GM19328 (cell line): ENCODE results near the gene ZNF333.

Source experiments
- ATAC-seq: cut with Tn5 transposase; IDR thresholded peaks from one replicate; pipeline ENCODE4 v1.9.1; 2021; ENCODE audit warnings: mild to moderate bottlenecking, moderate library complexity; ENCODE audit not compliant: unreplicated experiment

The ZNF333 gene

DNA sequence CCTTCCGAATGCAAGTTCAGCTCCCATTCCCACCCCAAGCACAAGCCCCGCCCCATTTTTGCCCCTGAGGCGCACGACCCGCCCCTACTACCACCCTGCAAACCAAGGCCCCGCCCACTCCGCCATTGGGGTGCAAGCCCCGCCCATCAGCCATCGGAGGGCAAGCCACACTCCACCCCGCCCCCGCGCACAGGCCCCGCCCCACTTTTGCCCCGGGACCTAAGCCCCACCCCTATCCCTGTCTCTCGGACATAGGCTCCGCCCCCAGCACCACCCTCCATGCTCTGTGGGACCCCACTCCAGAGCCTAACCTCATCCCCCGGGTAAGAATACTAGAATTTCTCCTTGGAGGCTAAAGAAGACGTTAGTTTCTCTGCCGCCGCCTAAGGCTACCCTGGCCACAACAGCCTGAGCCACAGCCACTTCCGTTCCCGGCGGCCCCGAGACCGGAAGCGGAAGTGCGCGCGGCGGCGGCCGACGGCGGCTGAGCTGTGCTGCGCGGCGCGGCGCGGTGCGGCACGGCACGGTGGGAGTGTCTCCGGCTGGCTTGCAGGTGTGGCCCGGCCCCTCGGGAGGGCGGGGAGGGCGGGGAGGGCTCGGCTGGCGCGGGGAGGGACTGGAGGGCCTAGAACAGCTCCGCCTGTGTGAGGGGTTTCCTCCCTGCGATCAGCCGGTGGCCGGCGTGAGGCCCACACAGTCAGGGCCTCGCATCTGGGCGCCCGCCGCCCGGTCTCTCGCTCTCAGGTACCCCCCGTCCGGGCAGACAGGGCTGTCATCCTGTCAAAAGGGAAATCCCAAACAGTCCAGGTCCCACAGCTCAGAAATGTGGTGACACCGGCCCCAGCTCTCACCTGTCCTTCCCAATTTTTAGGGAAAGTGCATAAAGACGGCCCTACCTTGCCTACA, at the start of gene ZNF333:
ZNF333 (plus strand) TSS at position 451 of the 906 bp plus-strand sequence. CDS start 3,444 bp downstream, outside the sequence.
- ATAC-seq: peak; percentile 85

DNA sequence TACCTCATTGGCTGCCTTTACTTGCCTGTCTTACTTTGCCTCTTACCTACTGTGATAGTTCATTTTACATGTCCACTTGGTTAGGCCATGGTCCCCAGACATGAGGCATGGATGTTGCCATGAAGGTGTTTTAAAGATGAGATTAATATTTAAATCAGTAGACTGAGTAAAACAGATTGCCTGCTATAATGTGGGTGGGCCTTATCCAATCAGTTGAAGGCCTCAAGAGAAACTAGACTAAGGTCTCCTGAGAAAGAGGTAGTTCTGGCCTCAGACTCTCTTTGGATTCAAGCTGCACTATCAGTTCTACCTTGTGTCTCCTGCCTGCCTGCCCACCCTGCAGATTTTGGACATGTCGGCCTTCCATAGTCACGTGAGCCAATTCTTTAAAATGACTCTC, 41.3 kb upstream of the ZNF333 start:
- no peak for ATAC-seq

DNA sequence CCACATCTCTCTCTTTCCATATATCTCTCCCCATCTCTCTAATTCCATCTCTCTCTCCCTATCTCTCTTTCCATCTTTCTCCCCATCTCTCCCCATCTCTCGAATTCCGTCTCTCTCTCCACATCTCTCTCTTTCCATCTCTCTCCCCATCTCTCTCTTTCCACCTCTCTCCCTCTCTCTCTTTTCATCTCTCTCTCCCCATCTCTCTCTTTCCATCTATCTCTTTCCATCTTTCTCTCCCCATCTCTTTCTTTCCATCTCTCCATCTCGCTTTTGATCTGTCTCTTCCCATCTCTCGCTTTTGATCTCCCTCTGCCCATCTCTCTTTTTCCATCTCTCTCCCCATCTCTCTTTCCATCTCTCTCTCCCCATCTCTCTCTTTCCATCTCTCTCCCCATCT, 40.8 kb upstream of the ZNF333 start:
- ATAC-seq: no peak

DNA sequence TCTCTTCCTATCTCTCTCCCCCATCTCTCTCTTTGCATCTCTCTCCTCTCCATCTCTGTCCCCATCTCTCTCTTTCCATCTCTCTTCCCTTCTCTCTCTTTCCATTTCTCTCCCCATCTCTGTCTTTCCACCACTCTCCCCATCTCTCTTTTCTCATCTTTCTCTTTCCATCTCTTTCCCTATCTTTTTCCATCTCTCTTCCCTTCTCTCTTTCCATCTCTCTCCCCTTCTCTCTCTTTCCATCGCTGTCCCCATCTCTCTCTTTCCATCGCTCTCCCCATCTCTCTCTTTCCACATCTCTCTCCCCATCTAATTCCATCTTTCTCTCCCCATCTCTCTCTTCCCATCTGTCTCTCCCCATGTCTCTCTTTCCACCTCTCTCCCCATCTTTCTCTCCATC, 39.7 kb upstream of the ZNF333 start:
- no peak for ATAC-seq

DNA sequence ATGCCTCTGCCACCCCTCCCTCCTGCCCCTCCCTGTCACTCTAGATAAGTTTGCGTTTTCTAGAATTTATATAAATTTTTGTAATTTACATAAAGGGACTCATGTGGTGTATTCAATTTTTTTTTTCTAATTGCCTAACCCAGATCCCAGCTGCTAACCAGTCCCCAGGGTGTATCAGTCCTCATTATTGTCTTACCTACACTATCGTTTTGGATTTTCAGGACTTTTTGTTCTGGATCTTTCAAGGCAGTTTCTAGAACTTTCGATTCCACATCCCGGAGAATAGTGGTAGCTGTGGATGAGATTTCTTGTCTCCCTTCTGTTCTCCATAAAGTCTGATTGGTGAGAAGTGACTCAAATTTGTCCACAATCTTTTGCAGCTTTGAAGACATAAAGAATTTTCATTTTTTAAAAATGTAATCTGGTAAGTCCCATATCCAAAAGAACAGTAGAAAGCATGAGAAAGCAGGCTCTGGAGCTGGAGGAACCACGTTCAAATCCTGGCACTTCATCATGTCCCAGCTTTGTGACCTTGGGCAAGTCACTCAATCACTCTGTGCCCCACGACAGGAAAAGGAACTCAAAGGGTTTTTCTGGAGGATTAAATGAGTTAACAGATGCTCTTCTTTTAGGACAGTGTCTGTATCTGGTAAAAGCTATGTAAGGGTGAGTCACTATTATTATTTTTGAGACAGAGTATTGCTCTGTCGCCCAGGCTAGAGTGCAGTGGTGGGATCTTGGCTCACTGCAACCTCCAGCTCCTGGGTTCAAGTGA, 34.9 kb upstream of the ZNF333 start:
- ATAC-seq: no peak

- no peak for ATAC-seq
Measured at GRCh38 chr19:14655726-14656125, 34.1 kb upstream of the ZNF333 start.

DNA sequence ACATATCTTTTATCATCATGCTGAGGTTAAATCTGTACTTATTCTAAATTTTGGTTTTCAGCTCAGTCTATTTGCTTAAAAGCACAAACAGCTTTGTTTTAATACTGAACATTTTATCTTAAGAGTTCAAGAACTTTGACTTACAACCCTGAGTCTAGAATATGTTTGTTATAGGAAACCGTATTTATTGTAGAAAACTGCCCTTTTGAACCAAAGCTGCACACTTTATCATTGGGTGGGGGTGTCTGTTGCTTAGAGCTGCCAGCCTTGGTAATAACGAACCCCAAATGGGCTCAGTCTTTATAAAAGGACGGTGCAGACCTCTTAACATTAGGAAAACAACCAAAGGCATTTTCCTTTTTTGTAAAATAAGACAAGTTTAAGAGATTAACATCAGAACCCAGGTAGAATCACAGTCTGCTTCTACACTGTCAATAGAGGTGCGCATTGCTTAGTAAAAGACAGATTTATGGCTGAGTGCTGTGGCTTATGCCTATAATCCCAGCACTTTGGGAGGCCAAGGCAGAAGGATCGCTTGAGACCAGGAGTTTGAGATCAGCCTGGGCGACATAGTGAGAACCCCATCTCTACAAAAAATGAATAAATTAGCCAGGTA, 29.9 kb upstream of the ZNF333 start:
- no peak for ATAC-seq

GRCh38 chr19:14661372-14661924, 28.4 kb upstream of the ZNF333 start:
- no peak for ATAC-seq

DNA sequence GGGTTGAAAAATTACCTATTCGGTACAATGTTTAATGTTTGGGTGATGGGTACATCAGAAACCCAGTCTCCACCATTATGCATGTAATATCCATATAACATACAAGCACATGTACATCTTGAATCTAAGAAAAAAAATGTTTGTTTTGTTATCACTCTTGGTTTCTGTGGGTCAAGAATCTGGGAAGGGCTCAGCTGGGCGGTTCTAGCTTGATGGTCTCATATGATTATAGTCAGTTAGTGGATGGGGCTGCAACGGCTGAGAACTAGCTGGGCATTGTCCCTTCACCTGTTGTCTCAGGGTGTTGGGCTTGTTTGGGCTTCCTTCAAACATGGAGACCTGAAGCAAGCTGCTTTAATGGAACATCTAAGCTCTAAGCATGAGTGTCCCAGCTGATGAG, 19.9 kb upstream of the ZNF333 start:
- ATAC-seq: no peak

DNA sequence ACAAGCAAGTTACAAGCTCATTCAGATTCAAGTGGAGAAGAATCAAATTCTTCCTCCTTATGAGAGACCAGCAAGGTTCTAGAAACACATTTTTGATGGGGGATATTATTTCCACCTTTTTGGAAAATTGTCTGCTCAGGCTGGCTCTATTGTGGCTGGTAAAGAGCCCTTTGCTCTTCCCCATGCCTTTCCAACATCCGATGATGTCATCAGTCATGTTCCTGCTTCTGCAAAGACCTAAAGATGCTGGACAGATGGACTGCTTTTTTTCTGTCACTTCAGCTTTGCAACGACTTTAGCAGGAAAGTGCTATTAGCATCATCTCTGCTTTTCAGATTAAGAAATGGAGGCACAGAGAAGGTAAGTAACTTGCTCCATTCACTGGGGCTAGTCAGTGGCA, 19.4 kb upstream of the ZNF333 start:
- no peak for ATAC-seq

GRCh38 chr19:14672188-14672872, 17.5 kb upstream of the ZNF333 start:
- ATAC-seq: no peak

- ATAC-seq: no peak
Measured at GRCh38 chr19:14673088-14673487, 16.8 kb upstream of the ZNF333 start.

GRCh38 chr19:14674764-14675163, 15.1 kb upstream of the ZNF333 start, which contains the start of gene ADGRE3:
Gene ADGRE3 (minus strand): TSS chr19:14674844. CDS start chr19:14674770, 74 bp downstream.
- no peak for ATAC-seq

- ATAC-seq: no peak
Measured at GRCh38 chr19:14676762-14677161, 13.1 kb upstream of the ZNF333 start.

DNA sequence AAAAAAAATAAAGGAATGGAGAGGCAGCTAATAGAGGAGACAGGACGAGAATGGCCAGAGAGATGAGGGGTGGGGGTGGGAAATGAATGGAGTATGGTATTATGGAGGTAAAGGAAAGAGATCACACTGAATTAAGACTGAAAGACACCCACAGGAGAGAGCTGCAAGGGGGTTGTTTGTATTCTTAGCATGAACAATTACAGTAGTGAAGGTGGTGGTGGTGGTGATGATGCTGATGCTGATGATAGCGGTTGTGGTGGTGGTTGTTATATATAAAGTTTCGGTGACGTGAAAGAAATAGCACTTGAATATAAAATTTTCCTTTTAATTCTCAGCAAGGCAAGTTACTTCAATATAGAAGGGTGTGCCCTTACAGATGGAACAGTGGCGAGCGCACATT, 12.4 kb upstream of the ZNF333 start:
- no peak for ATAC-seq

DNA sequence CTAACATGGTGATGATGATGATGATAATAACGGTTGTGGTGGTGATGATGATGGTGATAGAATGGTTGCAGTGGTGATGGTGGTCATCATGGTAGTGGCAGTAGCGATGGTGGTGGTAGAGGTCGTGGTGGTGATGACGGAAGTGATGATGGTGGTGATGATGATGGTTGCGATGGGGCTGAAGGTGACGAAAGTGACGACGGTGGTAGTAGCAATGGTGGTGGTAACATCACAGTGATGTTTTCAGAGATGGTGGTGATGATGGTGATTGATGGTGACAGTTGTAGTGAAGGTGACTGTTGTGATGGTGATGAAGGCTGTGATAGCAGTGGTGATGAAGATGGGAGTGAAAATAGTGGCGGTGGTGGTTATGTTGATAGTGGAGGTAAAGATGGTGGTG, 11.6 kb upstream of the ZNF333 start:
- ATAC-seq: no peak

DNA sequence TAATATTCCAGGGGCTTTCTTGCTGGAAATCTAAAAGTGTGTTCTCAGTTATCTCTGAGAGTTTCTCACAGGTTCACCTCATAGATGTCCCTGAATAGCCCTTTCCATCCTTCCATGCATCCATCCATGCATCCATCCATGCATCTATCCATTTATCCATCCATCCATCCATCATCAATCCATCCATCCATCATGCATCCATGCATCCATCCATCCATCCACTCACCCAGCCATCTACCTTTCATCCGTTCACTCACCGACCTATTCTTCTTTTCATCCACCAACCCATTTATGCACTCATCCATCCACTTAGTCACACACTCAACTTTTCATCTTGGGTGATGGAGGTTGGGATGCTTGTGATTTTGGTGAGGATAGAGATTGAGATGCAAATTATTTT, 7.8 kb upstream of the ZNF333 start:
- no peak for ATAC-seq

GRCh38 chr19:14683439-14683838, 6.4 kb upstream of the ZNF333 start:
- ATAC-seq: no peak

DNA sequence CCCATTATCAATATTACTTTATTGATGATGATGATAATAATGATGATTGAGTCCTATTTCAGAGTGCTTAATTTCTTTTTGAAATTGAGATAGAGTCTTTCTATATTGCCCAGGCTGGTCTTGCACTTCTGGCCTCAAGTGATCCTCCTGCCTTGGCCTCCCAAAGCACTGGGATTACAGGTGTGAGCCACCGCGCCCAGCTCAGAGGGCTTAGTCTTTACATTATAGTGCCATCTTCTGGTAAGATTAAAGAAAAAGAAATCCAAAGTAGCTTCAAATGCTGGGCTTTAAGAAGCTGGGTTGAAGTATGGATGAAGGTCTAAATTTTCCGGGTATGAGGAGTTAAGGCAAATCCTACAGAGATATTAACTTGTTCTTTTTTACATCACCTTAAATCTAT, 3.4 kb upstream of the ZNF333 start:
- ATAC-seq: no peak

- no peak for ATAC-seq
Measured at GRCh38 chr19:14694641-14695266, 4.9 kb downstream of the ZNF333 start.
